Endodermal cell (in vitro differentiated cells): ENCODE data around the gene SRSF7. TPM values are rescaled to one million over a fixed set of nuclear protein-coding genes. Genes with fewer than 3 reads are reported as not detected.
"Not testable (repeated sequence)": the region's sequence is repeated elsewhere in the genome, so short reads cannot be mapped to it uniquely, and the experiment has no call there.

Experiments used
- DNase-seq: peaks from one replicate; pipeline ENCODE4 v3.0.0-alpha.2; 2017
- H3K27ac ChIP-seq: 2 replicates; pipeline ENCODE4 v1.5.1; 2013; ENCODE audit warnings: mild to moderate bottlenecking, low read depth, low read length, moderate library complexity
- H3K27me3 ChIP-seq: 2 replicates; pipeline ENCODE4 v1.6.1; 2013; ENCODE audit warnings: mild to moderate bottlenecking, low read length, moderate library complexity; ENCODE audit not compliant: insufficient read depth, control insufficient read depth, poor library complexity, severe bottlenecking
- H3K36me3 ChIP-seq: 2 replicates; pipeline ENCODE4 v1.7.0; 2013; ENCODE audit warnings: mild to moderate bottlenecking, low read length, moderate library complexity; ENCODE audit not compliant: control insufficient read depth, insufficient read depth
- H3K4me1 ChIP-seq: one replicate; pipeline ENCODE4 v1.7.0; 2013; ENCODE audit warnings: low read length; ENCODE audit not compliant: control insufficient read depth, insufficient read depth
- H3K4me3 ChIP-seq: 2 replicates; pipeline ENCODE4 v1.5.1; 2013; ENCODE audit warnings: mild to moderate bottlenecking, low read length, moderate library complexity
- H3K9ac ChIP-seq: 2 replicates; pipeline ENCODE4 v1.6.1; 2013; ENCODE audit warnings: mild to moderate bottlenecking, low read length, moderate library complexity; ENCODE audit not compliant: poor library complexity, severe bottlenecking; ENCODE audit errors: extremely low read depth
- H3K9me3 ChIP-seq: 2 replicates; pipeline ENCODE4 v1.6.1; 2013; ENCODE audit warnings: mild to moderate bottlenecking, low read length, moderate library complexity; ENCODE audit not compliant: control insufficient read depth
- H3K27ac Mint-ChIP-seq: 2 replicates; pipeline ENCODE4 v1.8.0; 2020; ENCODE audit warnings: mixed read lengths
- H3K27me3 Mint-ChIP-seq: 2 replicates; pipeline ENCODE4 v1.8.0; 2021; ENCODE audit warnings: mild to moderate bottlenecking, mixed read lengths; ENCODE audit not compliant: insufficient read depth
- H3K36me3 Mint-ChIP-seq: 2 replicates; pipeline ENCODE4 v1.8.0; 2020; ENCODE audit warnings: low read depth, mixed read lengths
- H3K4me1 Mint-ChIP-seq: 2 replicates; pipeline ENCODE4 v1.8.0; 2020; ENCODE audit warnings: mixed read lengths
- H3K4me3 Mint-ChIP-seq: 2 replicates; pipeline ENCODE4 v1.8.0; 2020; ENCODE audit warnings: mild to moderate bottlenecking, moderate library complexity, mixed read lengths
- H3K9me3 Mint-ChIP-seq: 2 replicates; pipeline ENCODE4 v1.8.0; 2020; ENCODE audit warnings: mild to moderate bottlenecking, mixed read lengths
- CTCF ChIP-seq: fragments of 200-600 bp; sonication (generic); conservative IDR thresholded peaks from 2 replicates; pipeline ENCODE4 v1.5.0; 2021; ENCODE audit warnings: antibody characterized with exemption, mild to moderate bottlenecking
- WGBS, 2 experiments: methylation state at CpG; one replicate each; pipeline versions ENCODE4 v1.1.5 to v1.1.7; 2013; ENCODE audit warnings: missing lambda C conversion rate in 2 of 2, mixed read lengths in 1 of 2; ENCODE audit not compliant: insufficient coverage in 1 of 2, insufficient read length in 1 of 2; 5-methylcytosine and 5-hydroxymethylcytosine counted together
- total RNA-seq, 2 donors: library from RNA; stranded (reverse); fragmentation: NEBNext Ultra II Directional in 1 of 2; extraction: Animal tissue kit (Norgen Biotek cat#: 25700) in 1 of 2; gene quantifications; 2 replicates in 1 of 2; 3 replicates in 1 of 2; pipeline ENCODE4 v1.2.1, GENCODE V29; 2021

The SRSF7 gene
- total RNA-seq, 2 donors from 2014 or later: 306 to 332 TPM

GRCh38 chr2:38708900-38709566 is 42.1 kb downstream of the SRSF7 start:
- Mint-ChIP-seq H3K4me3 (no peak overlapping the region), H3K36me3 (peaks cover 15% of the 10 kb centered on the region), H3K27ac (peak overlapping the region; percentile 67), H3K27me3 (no peaks in the 10 kb centered on the region), H3K9me3 (peaks cover 2% of the 10 kb centered on the region), H3K4me1 (peaks cover 29% of the 10 kb centered on the region)
- peak; percentile 63 for DNase-seq
- 85 to 86% methylated on average over 6 to 12 of the region's 12 CpGs for WGBS, 2 experiments
- TF ChIP-seq CTCF: no peak
- Histone ChIP-seq H3K4me3 (no peak overlapping the region), H3K9me3 (no peaks in the 10 kb centered on the region), H3K27ac (no peak overlapping the region), H3K36me3 (no peaks in the 10 kb centered on the region), H3K27me3 (no peaks in the 10 kb centered on the region), H3K4me1 (peaks cover 4% of the 10 kb centered on the region), H3K9ac (no peak overlapping the region)

GRCh38 chr2:38708491-38708890 is 42.7 kb downstream of the SRSF7 start:
- H3K9ac ChIP-seq, H3K36me3 ChIP-seq, DNase-seq, H3K4me1 ChIP-seq, H3K4me3 Mint-ChIP-seq, H3K4me3 ChIP-seq, H3K9me3 Mint-ChIP-seq, H3K9me3 ChIP-seq, H3K27ac ChIP-seq, H3K27me3 ChIP-seq, H3K27me3 Mint-ChIP-seq: not testable (repeated sequence)
- Mint-ChIP-seq H3K4me1 (peaks cover 29% of the 10 kb centered on the region), H3K36me3 (peaks cover 15% of the 10 kb centered on the region), H3K27ac (peak overlapping the region; percentile 67)
- 90% methylated on average over 6 to 9 of the region's 9 CpGs for WGBS, 2 experiments

- DNase-seq: no peak
- WGBS, 2 experiments: 88 to 91% methylated on average over 5 to 6 of the region's 6 CpGs
- H3K4me1 Mint-ChIP-seq: peaks cover 18% of the 10 kb centered on the region
- no peaks in the 10 kb centered on the region for H3K36me3 ChIP-seq
- H3K4me3 ChIP-seq: no peak overlapping the region
- H3K27ac Mint-ChIP-seq: no peak overlapping the region
- H3K27me3 ChIP-seq: no peaks in the 10 kb centered on the region
- H3K27me3 Mint-ChIP-seq: no peaks in the 10 kb centered on the region
- H3K4me3 Mint-ChIP-seq: no peak overlapping the region
- H3K4me1 ChIP-seq: no peaks in the 10 kb centered on the region
- no peaks in the 10 kb centered on the region for H3K9me3 ChIP-seq
- peaks cover 14% of the 10 kb centered on the region for H3K36me3 Mint-ChIP-seq
- H3K9ac ChIP-seq: no peak overlapping the region
- H3K27ac ChIP-seq: no peak overlapping the region
- peaks cover 2% of the 10 kb centered on the region for H3K9me3 Mint-ChIP-seq
- no peak for TF ChIP-seq CTCF
These were observed 44.3 kb downstream of the SRSF7 start for GRCh38 chr2:38706846-38707345.
